ENCODE data around the gene KCNB1.

Gene KCNB1

DNA sequence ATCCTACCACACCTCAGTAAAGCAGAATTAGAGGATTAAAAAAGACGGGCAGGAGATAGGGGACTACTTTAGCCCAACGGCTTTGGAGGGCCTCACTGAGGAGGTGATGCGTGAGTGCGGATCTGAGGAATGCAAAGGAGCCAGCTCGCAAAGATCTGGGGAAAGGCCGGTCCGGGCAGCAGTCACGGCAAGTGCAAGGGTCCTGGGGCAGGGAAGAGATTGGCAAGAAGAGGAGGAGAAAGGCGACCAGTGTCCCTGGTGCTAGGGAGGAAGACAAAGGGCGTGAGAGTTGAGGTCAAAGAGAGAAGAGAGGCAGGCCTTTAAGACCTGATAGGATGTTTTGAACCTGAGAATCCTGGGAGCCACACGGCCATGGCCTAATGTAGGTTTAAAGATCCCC, 86.8 kb downstream of the KCNB1 start:
- Histone ChIP-seq H3K27ac (ENCODE audit: low read depth, low read length) (no peak overlapping the region), H3K36me3 (ENCODE audit: control insufficient read depth, low read length) (no peaks in the 10 kb centered on the region), H4K20me1 (ENCODE audit: control insufficient read depth, insufficient read depth, low read depth, low read length) (no peaks in the 10 kb centered on the region), H3K4me3 (ENCODE audit: low read length) (no peak overlapping the region), H3K27me3 (ENCODE audit: control insufficient read depth, low read length) (0 out of 2 replicates have a peak, but pooled peaks cover 2% of the 10 kb centered on the region), H3F3A (ENCODE audit: control insufficient read depth, insufficient read depth) (no peaks in the 10 kb centered on the region), H3K4me2 (ENCODE audit: low read length) (no peak overlapping the region), H3K9me3 (ENCODE audit: control insufficient read depth, insufficient read depth, low read length) (no peaks in the 10 kb centered on the region), H3K9me2 (replicated peaks; ENCODE audit: control insufficient read depth, low read length) (no peaks in the 10 kb centered on the region), H3K4me1 (ENCODE audit: control insufficient read depth, low read length) (no peaks in the 10 kb centered on the region), H3K79me2 (ENCODE audit: control insufficient read depth, low read length) (no peaks in the 10 kb centered on the region)
- TF ChIP-seq CTCF (IDR thresholded peaks at IDR 0.05; ENCODE audit: low read depth, low read length, poor library complexity, severe bottlenecking) (no peak), EZH2phosphoT487 (IDR thresholded peaks at IDR 0.05; ENCODE audit: borderline replicate concordance, low read length) (no peak)

DNA sequence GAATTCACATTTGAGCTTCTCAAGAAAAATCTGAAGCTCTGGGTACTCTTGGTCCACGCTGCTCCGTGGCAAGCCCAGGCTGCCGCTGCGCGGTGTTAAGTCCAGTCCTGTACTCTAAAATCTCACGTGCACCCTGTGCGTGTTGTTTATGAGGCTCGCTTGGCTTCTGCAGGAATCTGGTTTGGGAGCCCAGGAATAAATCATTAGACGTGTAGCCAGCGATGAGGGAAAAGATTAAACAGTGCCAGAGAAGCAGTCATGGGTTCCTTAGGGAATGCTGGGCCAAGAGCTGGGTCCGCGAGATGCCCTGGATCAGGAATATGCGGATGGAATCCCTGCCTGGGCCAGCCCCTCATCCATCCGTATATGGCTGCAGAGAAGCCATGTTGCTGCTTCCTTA, 87.3 kb downstream of the KCNB1 start:
- H3K9me3 ChIP-seq (ENCODE audit: control insufficient read depth, insufficient read depth, low read length): no peaks in the 10 kb centered on the region
- no peak overlapping the region for H3K27ac ChIP-seq (ENCODE audit: low read depth, low read length)
- TF ChIP-seq CTCF (IDR thresholded peaks at IDR 0.05; ENCODE audit: low read depth, low read length, poor library complexity, severe bottlenecking) (no peak), EZH2phosphoT487 (IDR thresholded peaks at IDR 0.05; ENCODE audit: borderline replicate concordance, low read length) (no peak)
- peaks cover 4% of the 10 kb centered on the region; the same call in 1 of the 2 replicates for H3K27me3 ChIP-seq (ENCODE audit: control insufficient read depth, low read length)
- no peaks in the 10 kb centered on the region for H3K79me2 ChIP-seq (ENCODE audit: control insufficient read depth, low read length)
- H3K36me3 ChIP-seq (ENCODE audit: control insufficient read depth, low read length): no peaks in the 10 kb centered on the region
- H3K4me1 ChIP-seq (ENCODE audit: control insufficient read depth, low read length): no peaks in the 10 kb centered on the region
- no peaks in the 10 kb centered on the region for H3K9me2 ChIP-seq (replicated peaks; ENCODE audit: control insufficient read depth, low read length)
- no peaks in the 10 kb centered on the region for H3F3A ChIP-seq (ENCODE audit: control insufficient read depth, insufficient read depth)
- no peaks in the 10 kb centered on the region for H4K20me1 ChIP-seq (ENCODE audit: control insufficient read depth, insufficient read depth, low read depth, low read length)
- H3K4me2 ChIP-seq (ENCODE audit: low read length): no peak overlapping the region
- H3K4me3 ChIP-seq (ENCODE audit: low read length): no peak overlapping the region

DNA sequence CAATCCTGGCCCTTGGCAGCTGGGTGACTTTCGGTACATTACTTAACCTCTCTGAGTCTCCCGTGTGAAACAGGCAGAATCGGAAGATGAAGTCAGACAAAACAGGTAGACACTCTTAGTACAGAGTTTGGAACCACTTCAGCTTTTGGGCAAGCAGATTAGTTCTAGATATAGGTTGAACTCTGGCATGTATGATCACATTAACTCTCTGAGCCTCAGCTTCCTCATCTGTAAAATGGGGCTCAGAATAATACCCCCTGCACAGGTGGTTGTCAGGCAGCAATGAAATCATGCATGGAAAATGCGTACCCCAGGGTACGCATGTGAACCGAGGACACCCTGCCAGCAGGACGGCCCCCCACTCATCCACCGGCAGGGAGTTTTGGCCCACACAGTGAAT, 87.7 kb downstream of the KCNB1 start:
- Histone ChIP-seq H3K4me2 (ENCODE audit: low read length) (no peak overlapping the region), H4K20me1 (ENCODE audit: control insufficient read depth, insufficient read depth, low read depth, low read length) (no peaks in the 10 kb centered on the region), H3K9me3 (ENCODE audit: control insufficient read depth, insufficient read depth, low read length) (no peaks in the 10 kb centered on the region), H3K27ac (ENCODE audit: low read depth, low read length) (no peak overlapping the region), H3F3A (ENCODE audit: control insufficient read depth, insufficient read depth) (no peaks in the 10 kb centered on the region), H3K79me2 (ENCODE audit: control insufficient read depth, low read length) (no peaks in the 10 kb centered on the region), H3K9me2 (replicated peaks; ENCODE audit: control insufficient read depth, low read length) (no peaks in the 10 kb centered on the region), H3K36me3 (ENCODE audit: control insufficient read depth, low read length) (no peaks in the 10 kb centered on the region), H3K4me1 (ENCODE audit: control insufficient read depth, low read length) (no peaks in the 10 kb centered on the region), H3K27me3 (ENCODE audit: control insufficient read depth, low read length) (peaks cover 5% of the 10 kb centered on the region; the same call in 1 of the 2 replicates), H3K4me3 (ENCODE audit: low read length) (no peak overlapping the region)
- TF ChIP-seq EZH2phosphoT487 (IDR thresholded peaks at IDR 0.05; ENCODE audit: borderline replicate concordance, low read length) (no peak), CTCF (IDR thresholded peaks at IDR 0.05; ENCODE audit: low read depth, low read length, poor library complexity, severe bottlenecking) (no peak)

All from DOHH2 (cell line).